Measurements from ENCODE around the gene RAB5A. TPM values are rescaled to one million over a fixed set of nuclear protein-coding genes. Genes with fewer than 3 reads are reported as not detected.

Gene RAB5A
- total RNA-seq, 2 experiments from 2014 or later: 57.8 to 59.8 TPM

DNA sequence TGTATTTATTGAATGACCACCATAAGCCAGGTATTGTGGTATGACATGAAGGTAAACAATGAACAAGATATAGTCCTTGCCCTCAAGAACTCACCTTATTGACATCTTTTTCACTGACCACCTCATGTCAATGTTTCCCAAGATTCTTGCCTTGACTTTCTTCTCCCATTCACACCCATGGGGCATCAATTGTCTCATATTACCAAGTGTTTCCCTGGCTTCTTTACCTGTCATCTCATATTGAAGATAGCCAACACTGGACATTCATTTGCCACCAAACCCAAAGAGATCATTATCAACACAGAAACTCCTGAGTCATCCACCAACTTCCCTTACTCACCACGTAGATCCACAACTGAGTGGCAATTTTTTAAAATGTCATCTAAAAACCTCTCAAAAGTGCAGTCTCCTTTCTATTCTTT lies 15.1 kb upstream of the RAB5A start:
- POLR2A ChIA-PET: no interaction called here
- CTCF ChIA-PET: interaction anchor here (1.2 to 1.4 kb wide), 2 partner anchors 16 to 28 kb away, joined by 3 read pairs; partner anchors contain the start of gene RAB5A

DNA sequence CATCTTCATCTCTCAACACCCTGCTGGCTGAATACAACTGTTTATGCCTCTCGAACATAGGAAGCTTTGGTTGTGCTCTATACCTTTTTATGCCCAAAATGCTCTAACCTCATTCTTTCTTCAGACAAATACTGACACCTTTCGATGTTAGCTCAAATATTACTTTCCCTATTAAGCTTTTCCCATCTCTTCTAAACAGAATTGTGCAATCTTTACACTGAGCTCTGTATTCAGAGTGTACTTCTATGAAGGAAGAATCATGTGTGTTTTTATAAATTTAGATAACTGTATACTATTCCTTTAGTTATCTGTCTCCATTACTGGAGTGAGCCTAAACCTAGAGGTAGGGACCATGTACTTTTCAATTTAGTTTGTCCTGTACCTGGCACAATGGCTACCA lies 14.5 kb upstream of the RAB5A start:
- Mint-ChIP-seq H3K36me3 (ENCODE audit: low read depth) (no peaks in the 10 kb centered on the region), H3K4me3 (no peak overlapping the region), H3K27me3 (ENCODE audit: low read depth) (peaks cover 7% of the 10 kb centered on the region), H3K9me3 (ENCODE audit: insufficient read depth) (no peaks in the 10 kb centered on the region), H3K4me1 (ENCODE audit: low read depth) (peaks cover 32% of the 10 kb centered on the region), H3K27ac (no peak overlapping the region)
- CTCF ChIA-PET: interaction anchor here (1.4 kb wide), 1 partner anchor 28 kb away, joined by 3 read pairs; no protein-coding TSS in a partner anchor
- ATAC-seq (no peak), DNase-seq (no peak)
- POLR2A ChIA-PET: no interaction called here

More for the DNA sequence above, 15.1 kb upstream of the RAB5A start:
- ATAC-seq (no peak), DNase-seq (no peak)
- H3K27me3 Mint-ChIP-seq (ENCODE audit: low read depth): peaks cover 7% of the 10 kb centered on the region
- H3K36me3 Mint-ChIP-seq (ENCODE audit: low read depth): no peaks in the 10 kb centered on the region
- H3K27ac Mint-ChIP-seq: no peak overlapping the region
- H3K9me3 Mint-ChIP-seq (ENCODE audit: insufficient read depth): no peaks in the 10 kb centered on the region
- H3K4me3 Mint-ChIP-seq: no peak overlapping the region
- peaks cover 28% of the 10 kb centered on the region for H3K4me1 Mint-ChIP-seq (ENCODE audit: low read depth)

DNA sequence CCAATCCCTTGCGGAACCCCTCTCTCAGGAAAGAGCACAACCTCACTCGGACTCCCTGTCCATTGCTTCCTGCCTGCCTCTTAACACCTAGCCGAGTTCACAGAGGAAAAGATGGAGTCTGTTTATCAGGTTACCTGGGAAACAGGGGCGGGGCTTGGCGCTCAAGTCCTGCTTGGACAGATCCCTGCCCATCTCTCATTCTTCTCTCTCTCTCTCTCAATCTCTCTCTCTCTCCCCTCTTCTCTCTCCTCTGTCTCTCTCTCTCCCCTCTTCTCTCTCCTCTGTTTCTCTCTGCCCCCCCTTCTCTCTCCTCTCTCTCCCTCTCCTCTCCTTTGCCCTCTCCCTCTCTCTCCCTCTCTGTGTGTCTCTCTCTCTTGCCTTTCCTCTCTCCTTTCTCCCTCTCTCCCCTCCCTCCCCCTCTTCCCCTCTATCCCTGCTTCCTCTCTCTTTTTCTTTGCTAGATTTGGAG lies 12.8 kb upstream of the RAB5A start, which contains the start of gene EFHB:
Gene EFHB (minus strand): TSS at position 120 of the 469 bp plus-strand sequence. CDS start 199 bp downstream, outside the sequence.
- no peaks in the 10 kb centered on the region for H3K9me3 Mint-ChIP-seq (ENCODE audit: insufficient read depth)
- CTCF ChIA-PET: no interaction called here
- H3K4me3 Mint-ChIP-seq: no peak within 1 kb of the TSS
- peaks cover 36% of the 10 kb centered on the region for H3K4me1 Mint-ChIP-seq (ENCODE audit: low read depth)
- DNase-seq: peak; percentile 44
- POLR2A ChIA-PET: no interaction called here
- no peaks in the 10 kb centered on the region for H3K36me3 Mint-ChIP-seq (ENCODE audit: low read depth)
- H3K27me3 Mint-ChIP-seq (ENCODE audit: low read depth): peaks cover 5% of the 10 kb centered on the region
- ATAC-seq: peak; percentile 47
- H3K27ac Mint-ChIP-seq: no peak within 1 kb of the TSS

DNA sequence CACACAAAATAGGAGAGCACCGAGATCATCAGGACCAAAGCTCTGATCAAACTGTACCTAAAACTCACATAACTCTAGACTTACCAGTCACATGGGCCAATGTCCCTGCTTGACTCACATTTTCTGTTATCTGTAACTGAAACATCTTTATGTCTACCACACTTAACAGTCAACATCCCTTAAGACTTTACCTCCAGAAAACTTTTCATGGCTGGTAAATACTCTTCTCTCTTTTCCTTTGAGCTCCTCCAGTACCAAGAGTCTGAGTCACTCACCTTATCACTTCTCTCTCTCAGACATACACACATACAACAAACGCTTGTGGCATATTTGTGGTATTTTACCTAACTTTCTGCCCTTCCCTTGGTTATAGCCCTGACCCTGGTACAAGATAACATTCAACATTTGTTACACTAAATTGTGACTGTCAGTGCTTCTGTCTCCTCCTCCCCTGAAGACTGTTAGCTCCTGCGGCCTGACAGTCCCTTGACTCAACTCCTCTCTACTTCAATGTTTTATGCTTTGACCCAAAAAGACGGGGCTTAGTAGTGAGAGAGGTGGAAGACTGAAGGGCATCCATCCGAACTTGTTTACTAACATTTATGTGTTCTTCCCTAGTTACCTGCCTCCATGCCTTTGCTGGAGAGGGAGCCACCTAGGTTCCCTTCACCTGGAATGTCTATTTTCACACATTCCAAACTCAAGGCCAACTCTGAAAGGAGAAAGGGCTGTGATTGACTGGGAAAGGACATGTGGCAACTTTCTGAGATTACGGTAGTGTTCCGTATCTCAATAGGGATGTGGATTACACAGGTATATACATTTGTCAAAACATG lies 9.2 kb upstream of the RAB5A start:
- ChIA-PET CTCF (interaction anchor here (1.0 to 1.4 kb wide), 4 partner anchors 8 to 147 kb away, joined by 3 read pairs; partner anchors contain the start of gene KAT2B), POLR2A (interaction anchor here (1.4 to 1.5 kb wide), 2 partner anchors 8 to 248 kb away, joined by 4 to 5 read pairs; partner anchors contain the start of gene SGO1)
- H3K27me3 Mint-ChIP-seq (ENCODE audit: low read depth): peaks cover 5% of the 10 kb centered on the region
- H3K4me3 Mint-ChIP-seq: no peak overlapping the region
- H3K9me3 Mint-ChIP-seq (ENCODE audit: insufficient read depth): no peaks in the 10 kb centered on the region
- DNase-seq (no peak), ATAC-seq (peak; percentile 65)
- no peaks in the 10 kb centered on the region for H3K36me3 Mint-ChIP-seq (ENCODE audit: low read depth)
- no peak overlapping the region for H3K27ac Mint-ChIP-seq
- peaks cover 17% of the 10 kb centered on the region for H3K4me1 Mint-ChIP-seq (ENCODE audit: low read depth)

- ChIA-PET POLR2A (interaction anchor here (1.4 kb wide), 1 partner anchor 8 kb away, joined by 5 read pairs; no protein-coding TSS in a partner anchor), CTCF (interaction anchor here (1.2 kb wide), 1 partner anchor 146 kb away, joined by 3 read pairs; no protein-coding TSS in a partner anchor)
- Mint-ChIP-seq H3K27ac (no peak overlapping the region), H3K36me3 (ENCODE audit: low read depth) (peaks cover 3% of the 10 kb centered on the region), H3K4me1 (ENCODE audit: low read depth) (peaks cover 15% of the 10 kb centered on the region), H3K9me3 (ENCODE audit: insufficient read depth) (no peaks in the 10 kb centered on the region), H3K27me3 (ENCODE audit: low read depth) (peaks cover 3% of the 10 kb centered on the region), H3K4me3 (no peak overlapping the region)
- ATAC-seq (no peak), DNase-seq (no peak)
Observed at GRCh38 chr3:19938295-19938627, 8.6 kb upstream of the RAB5A start.

DNA sequence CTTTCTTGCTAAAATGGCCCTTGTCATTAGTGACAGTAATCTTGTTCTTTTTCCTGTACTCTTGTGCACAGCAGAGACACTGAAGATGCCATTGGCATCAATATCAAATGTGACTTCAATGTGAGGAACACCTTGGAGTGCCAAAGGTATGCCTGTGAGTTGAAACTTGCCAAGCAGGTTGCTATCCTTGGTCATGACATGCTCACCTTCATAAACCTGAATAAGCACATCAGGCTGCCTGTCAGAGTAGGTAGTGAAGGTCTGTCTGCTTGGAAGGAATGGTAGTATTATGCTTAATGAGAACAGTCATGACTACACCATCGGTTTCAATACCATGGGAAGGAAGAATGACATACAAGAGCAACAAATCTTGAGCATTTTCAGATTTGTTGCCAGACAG lies 6.3 kb upstream of the RAB5A start:
- DNase-seq: no peak
- peaks cover 13% of the 10 kb centered on the region for H3K4me1 Mint-ChIP-seq (ENCODE audit: low read depth)
- H3K27me3 Mint-ChIP-seq (ENCODE audit: low read depth): no peaks in the 10 kb centered on the region
- ATAC-seq: no peak
- CTCF ChIA-PET: no interaction called here
- POLR2A ChIA-PET: no interaction called here
- H3K36me3 Mint-ChIP-seq (ENCODE audit: low read depth): peaks cover 4% of the 10 kb centered on the region
- no peak overlapping the region for H3K4me3 Mint-ChIP-seq
- H3K27ac Mint-ChIP-seq: no peak overlapping the region
- no peaks in the 10 kb centered on the region for H3K9me3 Mint-ChIP-seq (ENCODE audit: insufficient read depth)

GRCh38 chr3:19945534-19945933 lies 1.4 kb upstream of the RAB5A start:
- DNase-seq (no peak), ATAC-seq (no peak)
- Mint-ChIP-seq H3K27me3 (ENCODE audit: low read depth) (no peaks in the 10 kb centered on the region), H3K4me3 (peak overlapping the region; percentile 98), H3K27ac (peak overlapping the region; percentile 75), H3K36me3 (ENCODE audit: low read depth) (peaks cover 26% of the 10 kb centered on the region), H3K9me3 (ENCODE audit: insufficient read depth) (no peaks in the 10 kb centered on the region), H3K4me1 (ENCODE audit: low read depth) (peaks cover 32% of the 10 kb centered on the region)
- POLR2A ChIA-PET: interaction anchor here (1.0 to 1.4 kb wide), 2 partner anchors 8 to 241 kb away, joined by 3 to 5 read pairs; partner anchors contain the start of gene SGO1
- CTCF ChIA-PET: interaction anchor here (1.3 kb wide), 1 partner anchor 8 kb away, joined by 3 read pairs; no protein-coding TSS in a partner anchor

DNA sequence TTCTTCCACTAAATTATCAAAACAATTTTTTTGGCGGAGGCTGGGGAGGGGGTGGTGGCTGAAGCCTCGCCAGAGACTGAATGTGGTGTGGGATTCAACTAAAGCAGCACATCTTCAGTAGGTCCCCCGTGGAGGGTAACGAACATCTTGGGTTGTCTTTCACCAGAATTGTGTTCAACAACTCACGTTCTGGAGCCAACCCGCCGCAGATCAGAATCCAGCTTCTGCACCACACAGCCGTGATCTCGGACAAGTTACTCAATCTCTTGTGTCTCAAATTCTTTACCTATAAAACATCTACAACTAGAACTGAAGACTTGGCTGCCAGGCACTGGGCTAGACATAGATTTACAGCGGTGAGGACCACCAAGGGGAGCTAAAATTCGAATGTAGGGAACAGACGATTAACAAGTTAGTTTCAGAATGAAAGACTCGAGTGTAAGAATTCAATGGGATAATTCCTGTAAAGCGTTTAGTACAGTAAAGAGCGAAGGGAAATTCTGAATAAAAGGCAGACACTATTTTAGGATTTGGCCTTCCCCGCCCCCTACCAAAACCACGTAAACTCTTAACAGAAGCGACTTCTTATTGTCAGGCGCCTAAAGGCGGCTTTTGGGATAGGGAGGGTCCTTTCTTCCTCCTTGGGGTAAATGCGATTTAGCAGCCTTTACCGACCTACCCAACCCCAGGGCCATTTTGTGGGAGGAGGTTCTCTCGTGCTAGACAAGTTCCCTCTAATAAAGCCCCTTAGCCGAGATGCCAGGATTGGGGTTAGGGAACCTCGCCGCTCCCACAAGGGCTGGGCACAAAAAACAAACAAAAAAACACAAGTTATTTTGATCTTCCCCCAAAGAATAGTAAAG lies 697 bp upstream of the RAB5A start:
- no peak for ATAC-seq
- Mint-ChIP-seq H3K27me3 (ENCODE audit: low read depth) (no peaks in the 10 kb centered on the region), H3K4me1 (ENCODE audit: low read depth) (peaks cover 38% of the 10 kb centered on the region), H3K4me3 (peak overlapping the region; percentile 98), H3K36me3 (ENCODE audit: low read depth) (peaks cover 30% of the 10 kb centered on the region), H3K27ac (peak overlapping the region; percentile 98), H3K9me3 (ENCODE audit: insufficient read depth) (no peaks in the 10 kb centered on the region)
- POLR2A ChIA-PET: interaction anchor here (1.0 kb wide), 1 partner anchor 9 kb away, joined by 5 read pairs; no protein-coding TSS in a partner anchor
- no peak for DNase-seq
- CTCF ChIA-PET: interaction anchor here (1.3 kb wide), 1 partner anchor 9 kb away, joined by 3 read pairs; no protein-coding TSS in a partner anchor

- DNase-seq (peak; percentile 61), ATAC-seq (peak; percentile 28)
- Mint-ChIP-seq H3K4me1 (ENCODE audit: low read depth) (peaks cover 46% of the 10 kb centered on the region), H3K4me3 (peak overlapping the region; percentile 98), H3K36me3 (ENCODE audit: low read depth) (peaks cover 43% of the 10 kb centered on the region), H3K27me3 (ENCODE audit: low read depth) (no peaks in the 10 kb centered on the region), H3K27ac (peak overlapping the region; percentile 98), H3K9me3 (ENCODE audit: insufficient read depth) (no peaks in the 10 kb centered on the region)
- ChIA-PET POLR2A (interaction anchor here (0.6 to 1.7 kb wide), 7 partner anchors 9 to 238 kb away, joined by 3 to 9 read pairs (median 4); partner anchors contain the start of gene SGO1), CTCF (interaction anchor here (1.0 to 1.4 kb wide), 4 partner anchors 10 to 239 kb away, joined by 3 read pairs; no protein-coding TSS in a partner anchor)
Observed at GRCh38 chr3:19947549-19948225, 790 bp downstream of the RAB5A start.

GRCh38 chr3:19948226-19948591 lies 1.3 kb downstream of the RAB5A start:
- ChIA-PET POLR2A (interaction anchor here (0.6 to 1.7 kb wide), 7 partner anchors 8 to 237 kb away, joined by 3 to 9 read pairs (median 4); partner anchors contain the start of gene SGO1), CTCF (interaction anchor here (1.1 to 1.4 kb wide), 3 partner anchors 10 to 238 kb away, joined by 3 read pairs; no protein-coding TSS in a partner anchor)
- H3K27ac Mint-ChIP-seq: peak overlapping the region; percentile 98
- DNase-seq (no peak), ATAC-seq (no peak)
- H3K9me3 Mint-ChIP-seq (ENCODE audit: insufficient read depth): no peaks in the 10 kb centered on the region
- peaks cover 43% of the 10 kb centered on the region for H3K36me3 Mint-ChIP-seq (ENCODE audit: low read depth)
- peaks cover 47% of the 10 kb centered on the region for H3K4me1 Mint-ChIP-seq (ENCODE audit: low read depth)
- H3K4me3 Mint-ChIP-seq: peak overlapping the region; percentile 98
- no peaks in the 10 kb centered on the region for H3K27me3 Mint-ChIP-seq (ENCODE audit: low read depth)

GRCh38 chr3:19950316-19950715 lies 3.4 kb downstream of the RAB5A start:
- H3K4me1 Mint-ChIP-seq (ENCODE audit: low read depth): peaks cover 47% of the 10 kb centered on the region
- no peak overlapping the region for H3K4me3 Mint-ChIP-seq
- H3K9me3 Mint-ChIP-seq (ENCODE audit: insufficient read depth): no peaks in the 10 kb centered on the region
- no peak for ATAC-seq
- ChIA-PET CTCF (interaction anchor here (1.4 to 1.5 kb wide), 2 partner anchors 91 to 236 kb away, joined by 3 read pairs; partner anchors contain the start of gene SGO1), POLR2A (no interaction called here)
- no peak overlapping the region for H3K27ac Mint-ChIP-seq
- no peak for DNase-seq
- H3K27me3 Mint-ChIP-seq (ENCODE audit: low read depth): no peaks in the 10 kb centered on the region
- peaks cover 56% of the 10 kb centered on the region for H3K36me3 Mint-ChIP-seq (ENCODE audit: low read depth)
